Activated CD8-positive, alpha-beta memory T cell treated with anti-CD3 and anti-CD28 coated beads, Interleukin-2, amount 50 U/mL, for 1 hour (primary cell): ENCODE results near the gene KLHL20.
A peak's percentile ranks its signal among the peaks of the same experiment; 100 is the strongest.
"Not testable (repeated sequence)": the region's sequence is repeated elsewhere in the genome, so short reads cannot be mapped to it uniquely, and the experiment has no call there.

Experiments used
- DNase-seq: peaks from one replicate; pipeline ENCODE4 v3.0.0-alpha.2; 2020; ENCODE audit errors: extremely low read depth

The KLHL20 gene

DNA sequence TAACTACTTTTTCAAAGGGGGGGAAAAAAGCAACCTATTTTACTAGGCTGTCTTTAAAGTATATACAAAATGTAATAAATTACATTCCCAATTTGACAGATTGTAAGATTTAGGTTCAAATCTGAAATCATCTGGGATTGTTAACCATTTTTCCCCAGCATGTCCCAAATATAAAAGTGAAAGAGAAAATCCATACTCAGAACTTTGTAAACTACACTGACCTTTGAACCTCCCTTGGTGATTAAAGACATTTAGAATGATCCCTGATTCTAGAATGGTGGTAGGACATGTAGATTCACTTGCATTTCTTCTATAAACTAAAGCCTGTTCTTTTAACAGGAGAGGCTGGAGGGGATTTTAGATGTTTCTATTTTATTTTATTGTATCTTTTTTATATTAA lies 39.0 kb downstream of the KLHL20 start:
- no peak for DNase-seq

DNA sequence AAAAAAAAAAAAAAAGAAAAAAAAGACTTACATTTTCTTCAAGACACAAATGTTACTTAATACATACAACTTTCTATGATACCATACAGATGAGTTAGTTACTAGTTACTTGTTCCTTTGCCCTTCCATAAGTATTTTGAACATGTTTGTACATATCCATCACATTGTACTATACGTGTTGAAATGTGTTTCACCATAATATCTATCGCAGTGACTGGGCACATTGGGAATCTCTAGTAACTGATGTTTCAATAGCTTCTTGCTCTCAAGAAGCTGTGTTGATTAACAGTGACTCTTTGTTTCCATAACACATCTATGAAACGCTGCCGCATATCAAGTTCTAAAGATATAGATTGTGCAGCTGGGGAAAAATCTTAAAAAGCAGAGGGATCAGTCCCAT lies 42.9 kb downstream of the KLHL20 start:
- no peak for DNase-seq

DNA sequence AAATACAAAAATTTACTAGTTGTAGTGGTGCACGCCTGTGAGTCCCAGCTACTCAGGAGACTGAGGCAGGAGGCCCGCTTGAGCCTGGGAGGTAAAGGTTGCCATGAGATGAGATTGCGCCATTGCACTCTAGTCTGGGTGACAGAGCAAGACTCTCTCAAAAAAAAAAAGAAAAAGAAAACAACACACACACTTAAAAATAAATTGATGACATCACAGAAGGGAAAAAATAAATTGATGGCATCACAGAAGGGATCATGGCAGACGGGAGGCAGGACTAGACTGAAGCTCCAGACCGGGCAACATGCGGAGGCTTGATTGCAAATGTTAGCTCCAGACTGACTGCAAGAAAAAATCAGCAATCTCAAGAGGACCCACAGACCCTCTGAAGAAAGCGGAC lies 43.3 kb downstream of the KLHL20 start:
- DNase-seq = no peak

DNA sequence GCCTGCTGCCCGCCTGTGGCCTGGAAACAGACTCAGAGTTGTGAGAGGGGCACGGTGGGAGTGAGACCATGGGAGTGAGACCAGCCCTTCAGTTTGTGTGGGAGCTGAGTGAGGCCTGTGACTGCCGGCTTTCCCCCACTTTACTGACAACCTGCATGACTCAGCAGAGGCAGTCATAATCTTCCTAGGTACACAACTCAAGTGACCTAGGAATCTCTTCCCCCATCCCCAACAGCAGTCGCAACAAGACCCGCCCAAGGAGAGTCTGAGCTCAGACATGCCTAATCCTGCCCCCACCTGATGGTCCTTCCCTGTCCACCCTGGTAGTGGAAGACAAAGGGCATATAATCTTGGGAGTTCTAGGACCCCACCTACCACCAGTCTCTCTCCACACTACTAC lies 44.2 kb downstream of the KLHL20 start:
- DNase-seq = no peak

DNA sequence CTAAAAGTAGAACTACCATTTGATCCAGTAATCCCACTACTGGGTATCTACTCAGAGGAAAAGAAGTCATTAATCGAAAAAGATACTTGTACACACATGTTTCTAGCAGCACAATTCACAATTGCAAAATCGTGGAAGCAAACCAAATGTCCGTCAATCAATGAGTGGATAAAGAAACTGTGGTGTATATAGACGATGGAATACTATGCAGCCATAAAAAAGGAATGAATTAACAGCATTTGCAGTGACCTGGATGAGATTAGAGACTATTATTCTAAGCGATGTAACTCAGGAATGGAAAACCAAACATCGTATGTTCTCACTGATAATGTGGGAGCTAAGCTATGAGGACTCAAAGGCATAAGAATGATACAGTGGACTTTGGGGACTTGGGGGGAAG lies 49.5 kb downstream of the KLHL20 start:
- DNase-seq = not testable (repeated sequence)

DNA sequence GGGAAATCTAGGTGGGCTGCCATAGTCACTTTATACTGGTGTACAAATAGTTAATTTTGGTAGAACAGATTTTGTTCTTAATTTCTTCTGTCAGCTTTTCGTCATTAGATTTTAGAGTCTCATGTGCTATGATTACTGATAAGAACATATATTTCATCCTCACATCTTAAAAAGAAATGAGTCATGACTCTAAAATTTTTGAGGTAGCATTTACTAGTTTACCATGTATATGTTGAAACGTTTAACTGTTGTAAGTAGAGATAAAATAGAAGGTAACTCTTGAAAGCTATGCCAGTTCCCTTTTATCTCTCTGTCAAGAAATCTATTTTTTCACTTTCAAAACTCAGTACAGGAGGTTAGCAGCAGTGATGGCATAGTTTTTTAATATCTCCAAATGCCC lies 53.4 kb downstream of the KLHL20 start:
- DNase-seq = no peak

DNA sequence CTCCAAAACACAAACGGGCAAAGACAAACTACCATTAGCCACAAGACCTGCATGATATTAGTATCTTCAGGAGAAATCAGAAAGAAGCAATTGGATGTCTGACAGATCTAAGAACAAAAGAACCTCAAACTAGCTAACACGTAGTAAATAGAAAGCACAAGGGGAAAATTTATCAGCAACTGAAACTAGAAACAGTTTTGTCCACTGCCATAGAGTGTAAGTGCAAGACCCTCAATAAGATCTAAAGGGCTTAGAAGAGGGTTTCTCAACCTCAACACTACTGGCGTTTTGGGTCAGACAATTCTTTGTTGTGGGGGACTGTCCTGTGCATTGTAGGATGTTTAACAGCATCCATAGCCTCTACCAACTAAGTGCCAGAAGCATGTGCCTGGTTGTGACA lies 54.0 kb downstream of the KLHL20 start:
- no peak for DNase-seq

DNA sequence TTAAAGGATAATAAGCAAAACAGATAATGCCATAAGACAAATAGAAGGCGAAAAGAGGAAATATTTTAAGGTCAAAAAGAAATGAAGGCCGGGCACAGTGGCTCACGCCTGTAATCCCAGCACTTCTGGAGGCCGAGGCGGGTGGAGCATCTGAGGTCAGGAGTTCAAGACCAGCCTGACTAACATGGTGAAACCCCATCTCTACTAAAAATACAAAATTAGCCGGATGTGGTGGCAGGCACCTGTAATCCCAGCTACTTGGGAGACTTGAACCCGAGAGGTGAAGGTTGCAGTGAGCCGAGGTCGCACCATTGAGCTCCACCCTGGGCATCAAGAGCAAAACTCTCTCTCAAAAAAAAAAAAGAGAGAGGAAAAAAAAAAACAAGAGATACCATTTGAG lies 55.5 kb downstream of the KLHL20 start:
- DNase-seq = not testable (repeated sequence)

DNA sequence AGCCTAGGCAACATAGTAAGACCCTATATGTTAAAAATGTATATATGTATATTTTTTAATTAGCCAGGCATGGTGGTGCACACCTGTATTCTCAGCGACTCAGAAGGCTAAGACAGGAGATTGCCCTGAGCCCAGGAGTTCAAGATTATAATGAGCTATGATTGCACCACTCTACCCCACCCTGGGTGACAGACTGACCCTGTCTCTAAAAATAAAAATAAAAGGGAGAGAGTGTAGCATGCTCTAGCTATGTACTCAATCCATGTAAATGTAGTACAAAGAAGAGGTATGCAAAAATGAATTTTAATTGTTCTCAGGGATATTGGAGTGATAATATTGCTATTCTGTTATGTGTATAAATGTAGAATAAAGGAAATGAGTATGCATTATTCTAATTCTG lies 56.8 kb downstream of the KLHL20 start:
- DNase-seq = no peak

DNA sequence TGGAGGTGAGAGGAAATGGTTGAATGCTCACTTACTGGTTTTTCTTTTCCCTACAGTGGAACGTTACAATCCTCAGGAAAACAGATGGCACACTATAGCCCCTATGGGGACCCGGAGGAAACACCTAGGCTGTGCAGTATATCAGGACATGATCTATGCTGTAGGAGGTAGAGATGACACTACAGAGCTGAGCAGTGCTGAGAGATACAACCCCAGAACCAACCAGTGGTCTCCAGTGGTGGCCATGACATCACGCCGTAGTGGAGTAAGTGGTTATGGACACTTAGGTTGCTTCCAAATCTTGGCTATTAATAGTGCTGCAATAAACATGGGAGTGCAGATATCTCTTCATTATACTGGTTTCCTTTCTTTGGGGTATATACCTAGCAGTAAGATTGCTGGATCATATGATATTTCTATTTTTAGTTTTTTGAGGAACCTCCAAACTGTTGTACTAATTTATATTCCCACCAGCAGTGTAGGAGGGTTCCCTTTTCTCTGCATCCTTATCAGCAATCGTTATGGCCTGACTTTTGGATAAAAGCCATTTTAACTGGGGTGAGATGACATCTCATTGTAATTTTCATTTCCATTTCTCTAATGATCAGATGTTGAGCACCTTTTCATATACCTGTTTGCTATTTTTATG lies 60.9 kb downstream of the KLHL20 start:
- DNase-seq = no peak

DNA sequence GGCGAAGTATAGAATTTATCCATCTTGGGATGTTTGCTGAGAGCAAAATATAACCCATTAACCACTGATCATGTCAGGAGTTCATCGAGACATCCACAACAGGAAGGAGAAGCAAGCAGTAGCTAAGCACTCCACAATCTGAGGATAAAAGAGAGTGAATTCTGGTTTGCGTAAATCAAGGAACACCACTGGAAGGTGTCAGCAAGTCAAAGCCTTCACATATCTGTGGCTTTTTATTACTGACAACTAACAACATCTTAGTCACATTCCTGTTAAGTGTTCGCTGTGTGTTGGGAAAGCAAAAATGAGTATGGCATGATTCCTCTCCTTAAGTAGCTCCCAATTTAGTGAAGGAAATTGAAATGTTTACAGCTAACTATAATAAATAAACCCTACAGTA lies 65.2 kb downstream of the KLHL20 start:
- DNase-seq = no peak

DNA sequence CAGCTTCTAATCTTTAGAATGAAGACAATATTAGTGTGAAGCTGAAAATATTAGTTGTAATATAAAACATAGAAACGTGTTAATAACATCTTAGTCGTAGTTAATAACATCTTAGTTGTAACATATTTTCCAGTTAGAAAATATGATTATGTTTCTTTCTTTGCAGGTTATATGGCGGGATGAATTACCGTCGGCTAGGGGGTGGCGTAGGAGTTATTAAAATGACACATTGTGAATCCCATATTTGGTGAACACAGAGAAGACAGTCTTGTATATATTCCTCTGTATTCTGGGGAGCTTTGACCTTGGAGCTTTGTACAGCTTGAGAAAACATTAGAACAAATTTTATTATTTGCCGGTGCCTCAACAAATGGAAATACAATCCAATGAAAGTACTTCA lies 70.2 kb downstream of the KLHL20 start:
- DNase-seq = no peak

DNA sequence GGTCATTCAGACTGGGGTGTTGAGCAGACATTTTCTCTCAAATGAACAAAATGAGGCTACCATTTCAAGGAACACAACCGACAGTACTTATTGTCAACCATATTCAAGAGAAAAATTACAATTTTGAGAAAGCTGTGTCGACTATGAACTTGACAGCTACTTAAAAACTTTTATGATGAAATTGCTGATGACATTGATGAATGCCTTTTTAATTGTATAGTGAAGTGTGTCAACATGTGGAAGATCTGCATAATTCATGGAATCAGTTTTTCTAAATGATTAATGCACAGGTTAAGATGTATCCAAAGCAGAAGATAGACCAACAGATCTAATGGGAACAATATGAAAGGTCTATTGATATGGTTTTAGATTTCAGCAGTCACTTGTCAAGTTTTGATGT lies 75.1 kb downstream of the KLHL20 start:
- DNase-seq = no peak

DNA sequence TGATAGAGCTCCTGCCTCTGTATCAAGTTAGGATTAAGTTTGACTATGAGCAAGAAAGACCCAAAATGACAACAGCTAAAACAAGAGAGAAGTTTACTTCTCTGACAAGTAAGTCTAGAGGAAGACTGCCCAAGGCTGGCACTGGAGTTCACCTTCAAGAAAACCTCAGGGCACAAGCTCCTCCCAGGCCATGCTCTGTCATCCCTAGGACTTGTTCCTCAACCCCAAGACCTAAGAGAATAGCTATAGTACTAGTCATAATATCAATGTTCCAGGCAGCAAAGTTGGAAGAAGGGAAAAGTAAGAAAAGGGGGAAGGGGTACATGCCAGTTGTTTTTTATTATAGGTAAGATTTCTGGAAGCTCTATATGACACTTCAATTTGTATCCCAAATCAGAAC lies 83.3 kb downstream of the KLHL20 start:
- DNase-seq = no peak

DNA sequence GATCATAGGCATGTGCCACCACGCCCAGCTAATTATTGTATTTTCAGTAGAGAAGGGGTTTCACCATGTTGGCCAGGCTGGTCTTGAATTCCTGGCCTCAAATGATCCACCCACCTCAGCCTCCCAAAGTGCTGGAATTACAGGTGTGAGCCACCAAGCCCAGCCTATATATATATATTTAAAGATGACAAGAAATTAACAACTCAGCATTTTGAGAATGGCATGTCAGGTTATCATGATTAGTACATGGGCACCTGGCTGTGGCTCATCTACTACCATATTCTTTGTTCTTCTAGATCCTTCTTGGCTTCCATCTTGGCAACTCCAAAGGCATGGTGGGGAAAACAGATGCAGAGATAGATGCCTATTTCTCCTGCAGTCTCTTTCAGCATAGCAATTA lies 85.2 kb downstream of the KLHL20 start:
- DNase-seq = not testable (repeated sequence)

DNA sequence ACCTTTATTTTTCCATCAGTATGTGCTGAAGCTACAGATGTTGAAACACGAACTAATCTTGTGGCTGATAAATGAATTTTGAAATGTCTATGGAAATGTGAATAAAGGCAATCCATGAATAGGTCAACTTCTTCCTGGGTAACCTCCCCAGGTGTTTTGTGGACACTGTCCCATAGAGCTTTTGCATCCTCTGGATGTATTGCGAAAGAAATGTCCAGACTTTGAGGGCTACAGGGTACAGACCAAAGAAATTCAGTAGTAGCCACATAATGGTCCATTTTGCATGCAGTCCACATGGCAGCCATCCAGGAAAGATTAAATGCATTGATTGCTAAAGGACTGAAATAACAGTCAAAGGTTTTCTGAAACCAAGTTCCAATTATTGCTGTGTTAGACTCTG lies 88.2 kb downstream of the KLHL20 start:
- DNase-seq = no peak

DNA sequence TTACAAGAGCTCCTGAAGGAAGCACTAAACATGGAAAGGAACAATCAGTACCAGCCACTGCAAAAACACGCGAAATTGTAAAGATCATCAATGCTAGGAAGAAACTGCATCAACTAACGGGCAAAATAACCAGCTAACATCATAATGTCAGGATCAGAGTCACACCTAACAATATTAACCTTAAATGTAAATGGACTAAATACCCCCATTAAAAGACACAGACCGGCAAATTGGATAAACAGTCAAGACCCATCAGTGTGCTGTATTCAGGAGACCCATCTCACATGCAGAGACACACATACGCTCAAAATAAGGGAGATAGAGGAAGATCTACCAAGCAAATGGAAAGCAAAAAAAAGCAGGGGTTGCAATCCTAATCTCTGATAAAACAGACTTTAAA lies 98.9 kb downstream of the KLHL20 start:
- DNase-seq = not testable (repeated sequence)

DNA sequence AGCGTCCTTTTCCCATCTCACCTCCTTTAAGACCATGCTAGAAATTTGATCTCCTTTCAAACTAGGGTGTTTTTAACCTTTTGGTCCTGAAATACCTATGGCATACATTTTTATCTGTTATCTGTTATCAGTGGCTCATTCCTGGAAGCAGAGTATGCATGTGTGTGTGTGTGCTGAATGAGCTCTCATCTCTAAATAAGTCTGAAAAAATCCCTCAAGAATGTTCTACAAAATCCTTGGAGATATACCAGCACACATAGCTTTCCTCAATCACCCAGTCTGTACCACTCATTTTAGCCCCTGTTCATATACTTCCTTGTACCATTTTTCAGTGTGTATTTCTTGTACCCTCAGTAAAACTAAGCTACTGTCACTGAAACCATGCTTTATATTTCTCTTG lies 103.7 kb downstream of the KLHL20 start:
- no peak for DNase-seq

DNA sequence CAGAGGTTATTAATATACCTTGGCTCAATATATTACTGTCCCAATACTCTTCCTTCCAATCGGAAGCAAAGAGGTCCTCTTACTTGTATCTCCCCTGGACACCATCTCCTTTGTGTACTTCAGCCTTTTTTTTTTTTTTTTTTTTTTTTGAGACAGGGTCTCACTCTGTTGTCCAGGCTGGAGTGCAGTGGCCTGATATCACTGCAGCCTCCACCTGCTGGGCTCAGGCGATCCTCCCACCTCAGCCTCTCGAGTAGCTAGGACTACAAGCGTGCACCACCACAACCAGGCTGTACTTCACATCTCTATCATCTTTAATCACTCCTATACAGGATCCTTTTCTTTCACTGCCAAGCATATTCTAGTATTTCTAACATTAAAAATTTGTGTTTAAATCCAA lies 106.9 kb downstream of the KLHL20 start:
- DNase-seq = no peak

DNA sequence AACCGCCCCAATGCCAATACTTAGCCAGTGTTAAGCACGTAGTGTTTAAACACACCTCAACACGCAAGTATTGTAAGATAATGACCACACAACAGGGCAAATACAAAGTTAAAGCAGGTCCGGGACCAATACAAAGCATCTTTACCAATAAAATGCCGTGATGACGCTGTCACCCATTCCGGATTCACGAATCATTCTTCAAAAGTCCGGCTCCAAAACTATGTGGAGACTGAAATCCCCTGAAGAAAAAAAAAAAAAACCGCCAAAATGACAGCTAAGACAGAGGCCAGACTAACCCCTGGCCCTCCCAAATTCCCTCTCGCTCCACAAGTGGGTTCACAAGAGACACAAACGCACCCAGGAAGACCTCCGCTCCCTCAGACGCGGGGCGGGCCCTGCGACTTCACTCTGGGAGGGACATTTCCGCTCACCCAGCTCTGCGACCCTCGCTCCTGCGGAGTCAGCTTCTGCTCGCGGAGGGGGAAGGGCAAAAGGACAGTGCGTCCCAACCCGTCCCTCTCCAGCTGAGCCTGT lies 109.1 kb downstream of the KLHL20 start:
- DNase-seq = no peak

DNA sequence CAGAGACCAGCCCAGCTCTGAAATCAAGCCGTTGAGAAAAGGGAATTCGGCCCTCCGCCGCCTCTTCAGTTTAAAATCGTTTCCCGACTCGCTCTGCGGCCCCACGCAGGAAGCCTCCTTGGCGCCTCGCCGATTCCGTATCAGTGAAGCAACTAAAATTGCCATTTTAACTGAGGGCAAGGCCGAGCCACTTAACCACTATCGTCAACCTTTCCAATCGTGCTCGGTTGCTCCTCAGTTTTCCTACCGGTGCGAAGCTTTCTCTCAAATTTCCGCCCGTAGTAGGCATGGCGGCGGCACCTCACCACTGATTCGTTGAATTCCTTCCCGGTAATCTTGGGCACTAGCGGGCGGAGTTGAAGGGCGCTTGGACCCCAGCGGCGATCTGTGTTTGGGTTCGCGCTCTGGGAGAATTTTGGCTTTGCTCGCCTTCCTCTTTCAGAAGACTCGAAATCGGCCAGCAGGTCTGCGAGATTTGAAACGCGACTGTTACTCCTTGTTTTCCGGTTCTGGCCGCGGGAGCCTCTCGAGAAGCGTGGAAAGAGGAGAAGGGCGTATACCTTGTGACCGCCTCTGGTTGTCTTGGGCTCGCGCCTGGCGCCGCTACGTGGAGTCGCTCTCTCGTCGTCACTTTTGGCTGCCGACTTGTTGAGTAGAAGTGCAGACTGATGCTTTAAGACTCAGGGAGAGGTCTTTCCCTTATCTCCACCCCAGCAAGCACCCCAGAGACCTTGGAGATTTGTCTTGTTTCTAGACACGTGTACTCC lies 109.7 kb downstream of the KLHL20 start, which contains the start of the genes CENPL and DARS2:
TSS of gene CENPL (minus strand) at position 569 of the 767 bp plus-strand sequence. CDS start 13,584 bp downstream, outside the sequence.
TSS of gene DARS2 (plus strand) at position 359 of the 767 bp plus-strand sequence. CDS start 557 bp downstream, outside the sequence.
- DNase-seq = peak; percentile 77

DNA sequence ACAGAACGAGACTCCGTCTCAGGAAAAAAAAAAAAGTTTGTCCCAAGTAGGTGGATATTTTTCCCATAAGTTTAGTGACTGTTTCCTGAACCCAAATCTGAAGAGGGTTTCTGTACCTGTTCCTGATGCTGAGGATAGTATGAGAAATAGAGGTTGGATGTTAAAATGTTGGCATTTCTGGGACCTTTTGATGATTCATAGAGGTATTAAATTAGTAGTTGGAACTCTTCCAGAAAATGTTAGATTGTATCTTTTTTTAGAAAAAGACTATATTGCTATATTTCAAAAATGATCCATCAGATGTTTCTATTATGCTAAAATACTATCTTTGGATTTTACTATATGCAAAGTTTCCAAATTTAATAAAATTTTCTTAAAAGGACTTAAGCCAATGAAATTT lies 112.8 kb downstream of the KLHL20 start:
- DNase-seq = no peak

DNA sequence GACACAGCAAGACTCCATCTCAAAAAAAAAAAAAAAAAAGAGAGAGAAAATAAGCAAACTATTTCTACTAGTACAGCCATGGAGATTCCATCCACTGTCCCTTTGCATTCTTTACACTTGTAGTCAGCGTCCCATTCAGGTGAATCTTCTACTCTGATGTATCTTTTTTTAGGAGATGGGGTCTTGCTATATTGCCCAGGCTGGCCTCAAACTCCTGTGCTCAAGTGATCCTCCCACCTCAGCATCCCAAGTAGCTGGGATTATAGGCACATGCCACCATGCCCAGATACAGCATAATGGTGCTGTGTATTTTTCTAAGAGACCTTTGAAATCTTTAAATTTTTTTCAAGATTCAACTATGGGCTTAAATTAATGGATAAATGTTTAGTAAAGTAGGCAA lies 118.0 kb downstream of the KLHL20 start:
- DNase-seq = no peak
